DOHH2 (cell line): ENCODE results near the gene EME2.

Experiments
- H3F3A ChIP-seq: fragments of 200-600 bp; sonication (generic), shearing (Covaris generic); 2 replicates; pipeline ENCODE4 v1.6.0; 2016; ENCODE audit warnings: antibody characterized with exemption, mild to moderate bottlenecking; ENCODE audit not compliant: control insufficient read depth, insufficient read depth
- H3K27ac ChIP-seq: fragments of 200-600 bp; sonication (generic); 2 replicates; pipeline ENCODE4 v1.5.1; 2014; ENCODE audit warnings: low read depth, mild to moderate bottlenecking, low read length, moderate library complexity
- H3K27me3 ChIP-seq: fragments of 200-600 bp; sonication (generic); 2 replicates; pipeline ENCODE4 v1.6.1; 2014; ENCODE audit warnings: mild to moderate bottlenecking, low read length, mixed read lengths; ENCODE audit not compliant: control insufficient read depth
- H3K36me3 ChIP-seq: fragments of 200-600 bp; sonication (generic); 2 replicates; pipeline ENCODE4 v1.6.1; 2014; ENCODE audit warnings: mild to moderate bottlenecking, low read length, moderate library complexity, mixed read lengths; ENCODE audit not compliant: control insufficient read depth
- H3K4me1 ChIP-seq: fragments of 200-600 bp; sonication (generic); 2 replicates; pipeline ENCODE4 v1.6.1; 2014; ENCODE audit warnings: mild to moderate bottlenecking, low read length, mixed read lengths; ENCODE audit not compliant: control insufficient read depth
- H3K4me2 ChIP-seq: fragments of 200-600 bp; sonication (generic); 2 replicates; pipeline ENCODE4 v1.6.0; 2014; ENCODE audit warnings: mild to moderate bottlenecking, low read length, moderate library complexity
- H3K4me3 ChIP-seq: fragments of 200-600 bp; sonication (generic); 2 replicates; pipeline ENCODE4 v1.5.1; 2014; ENCODE audit warnings: mild to moderate bottlenecking, low read length, mixed read lengths
- H3K79me2 ChIP-seq: fragments of 200-600 bp; sonication (generic); 2 replicates; pipeline ENCODE4 v1.6.1; 2014; ENCODE audit warnings: mild to moderate bottlenecking, low read length, mixed read lengths; ENCODE audit not compliant: control insufficient read depth
- H3K9me2 ChIP-seq: fragments of 200-600 bp; sonication (generic); replicated peaks from 2 replicates; pipeline ENCODE4 v1.6.1; 2014; ENCODE audit warnings: mild to moderate bottlenecking, low read length, mixed read lengths; ENCODE audit not compliant: control insufficient read depth
- H3K9me3 ChIP-seq: fragments of 200-600 bp; sonication (generic); 2 replicates; pipeline ENCODE4 v1.6.1; 2014; ENCODE audit warnings: antibody characterized with exemption, low read length, mixed read lengths; ENCODE audit not compliant: control insufficient read depth, insufficient read depth
- H4K20me1 ChIP-seq: fragments of 200-600 bp; sonication (generic); 2 replicates; pipeline ENCODE4 v1.6.0; 2014; ENCODE audit warnings: low read depth, mild to moderate bottlenecking, antibody characterized with exemption, low read length, moderate library complexity; ENCODE audit not compliant: control insufficient read depth, insufficient read depth
- EZH2phosphoT487 ChIP-seq: fragments of 200-600 bp; sonication (generic); IDR thresholded peaks from 2 replicates; pipeline ENCODE4 v1.6.1; 2017; ENCODE audit warnings: borderline replicate concordance, mild to moderate bottlenecking, antibody characterized with exemption, low read length, moderate library complexity, mixed read lengths
- TF ChIP-seq, protein P1 (sequence below): fragments of 200-600 bp; sonication (generic); IDR thresholded peaks from one replicate; pipeline ENCODE4 v1.5.1; 2014; ENCODE audit warnings: antibody characterized with exemption, mild to moderate bottlenecking, low read depth, low read length; ENCODE audit not compliant: poor library complexity, severe bottlenecking

The EME2 gene

GRCh38 chr16:1776672-1776955 lies 4.0 kb downstream of the EME2 start:
- H3K27ac ChIP-seq, result no peak overlapping the region
- peaks cover 47% of the 10 kb centered on the region for H3K79me2 ChIP-seq
- H3K4me3 ChIP-seq, result no peak overlapping the region
- H3K9me2 ChIP-seq, result no peaks in the 10 kb centered on the region
- no peak overlapping the region for H3K4me2 ChIP-seq
- no peaks in the 10 kb centered on the region for H3K9me3 ChIP-seq
- H4K20me1 ChIP-seq, result no peaks in the 10 kb centered on the region
- H3F3A ChIP-seq, result peaks cover 8% of the 10 kb centered on the region; the same call in 1 of the 2 replicates
- no peaks in the 10 kb centered on the region for H3K27me3 ChIP-seq
- TF ChIP-seq EZH2phosphoT487, result no peak
- TF ChIP-seq, protein P1, sequence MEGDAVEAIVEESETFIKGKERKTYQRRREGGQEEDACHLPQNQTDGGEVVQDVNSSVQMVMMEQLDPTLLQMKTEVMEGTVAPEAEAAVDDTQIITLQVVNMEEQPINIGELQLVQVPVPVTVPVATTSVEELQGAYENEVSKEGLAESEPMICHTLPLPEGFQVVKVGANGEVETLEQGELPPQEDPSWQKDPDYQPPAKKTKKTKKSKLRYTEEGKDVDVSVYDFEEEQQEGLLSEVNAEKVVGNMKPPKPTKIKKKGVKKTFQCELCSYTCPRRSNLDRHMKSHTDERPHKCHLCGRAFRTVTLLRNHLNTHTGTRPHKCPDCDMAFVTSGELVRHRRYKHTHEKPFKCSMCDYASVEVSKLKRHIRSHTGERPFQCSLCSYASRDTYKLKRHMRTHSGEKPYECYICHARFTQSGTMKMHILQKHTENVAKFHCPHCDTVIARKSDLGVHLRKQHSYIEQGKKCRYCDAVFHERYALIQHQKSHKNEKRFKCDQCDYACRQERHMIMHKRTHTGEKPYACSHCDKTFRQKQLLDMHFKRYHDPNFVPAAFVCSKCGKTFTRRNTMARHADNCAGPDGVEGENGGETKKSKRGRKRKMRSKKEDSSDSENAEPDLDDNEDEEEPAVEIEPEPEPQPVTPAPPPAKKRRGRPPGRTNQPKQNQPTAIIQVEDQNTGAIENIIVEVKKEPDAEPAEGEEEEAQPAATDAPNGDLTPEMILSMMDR, result no peak
- H3K36me3 ChIP-seq, result peaks cover 54% of the 10 kb centered on the region
- H3K4me1 ChIP-seq, result peaks cover 20% of the 10 kb centered on the region

DNA sequence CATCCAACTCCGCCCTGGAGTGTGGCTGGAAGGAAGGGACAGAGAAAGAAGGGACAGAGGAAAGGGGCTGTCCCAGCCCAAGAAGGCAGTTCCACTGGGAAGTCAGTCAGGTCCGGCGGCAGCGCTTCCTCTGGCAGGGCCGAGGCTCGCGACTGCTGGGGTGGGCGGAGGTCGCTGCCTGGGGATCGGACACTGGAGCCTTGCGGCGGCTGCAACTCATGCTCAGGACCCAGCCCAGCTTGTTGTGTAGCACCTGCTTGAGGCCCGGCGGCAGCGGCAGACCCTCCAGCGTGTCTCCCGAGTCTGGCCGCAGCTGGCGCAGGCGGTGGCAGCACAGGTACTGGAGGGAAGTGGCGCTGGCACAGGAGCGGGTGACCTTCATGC lies 4.4 kb downstream of the EME2 start:
- peaks cover 50% of the 10 kb centered on the region for H3K36me3 ChIP-seq
- no peak overlapping the region for H3K4me3 ChIP-seq
- H3K9me3 ChIP-seq, result no peaks in the 10 kb centered on the region
- no peaks in the 10 kb centered on the region for H3K9me2 ChIP-seq
- TF ChIP-seq, protein P1, result no peak
- no peak for TF ChIP-seq EZH2phosphoT487
- H3K4me1 ChIP-seq, result peaks cover 21% of the 10 kb centered on the region
- H3K27ac ChIP-seq, result no peak overlapping the region
- H3K4me2 ChIP-seq, result no peak overlapping the region
- H3K27me3 ChIP-seq, result no peaks in the 10 kb centered on the region
- peaks cover 6% of the 10 kb centered on the region; the same call in 1 of the 2 replicates for H3F3A ChIP-seq
- H3K79me2 ChIP-seq, result peaks cover 46% of the 10 kb centered on the region
- no peaks in the 10 kb centered on the region for H4K20me1 ChIP-seq

DNA sequence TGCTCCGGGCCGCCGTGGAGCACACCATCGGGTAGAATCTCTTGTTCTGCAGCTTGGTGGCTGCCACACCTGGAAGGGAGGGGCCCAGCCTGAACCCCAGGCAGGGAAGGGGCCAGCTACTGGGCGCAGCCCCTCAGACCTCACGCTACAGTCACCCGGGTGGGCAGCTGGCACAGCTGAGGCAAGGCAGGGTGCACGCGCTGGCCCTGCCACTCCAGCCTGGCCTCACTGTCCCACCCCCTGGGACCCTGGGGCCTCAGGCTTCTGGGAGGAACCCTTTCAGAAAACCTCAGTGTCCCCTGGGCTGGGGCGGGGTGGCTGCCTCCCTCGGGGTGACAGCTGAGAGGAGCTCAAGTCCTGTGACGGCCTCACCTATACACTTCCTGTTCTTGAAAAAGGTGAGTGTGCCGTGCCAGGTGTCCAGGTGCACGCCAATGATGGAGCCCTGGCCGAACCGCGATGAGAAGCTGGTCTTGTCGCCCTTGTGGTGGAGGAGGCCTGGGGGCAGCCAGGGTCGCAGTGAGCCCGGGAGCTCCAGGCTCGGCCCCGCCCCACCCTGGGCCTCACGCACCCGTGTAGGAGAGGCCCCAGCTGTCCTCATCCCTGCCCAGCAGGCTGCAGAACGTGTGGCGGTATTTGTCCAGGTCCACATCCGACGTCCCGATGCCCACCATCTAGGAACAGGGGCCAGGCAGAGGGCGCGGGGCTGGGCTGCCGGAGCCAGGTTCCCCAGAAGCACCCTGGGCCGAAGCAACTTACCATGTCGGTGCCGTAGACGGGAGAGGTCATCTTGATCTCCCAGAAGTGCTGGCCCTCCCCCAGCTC lies 5.0 kb downstream of the EME2 start:
- no peak overlapping the region for H3K4me3 ChIP-seq
- peaks cover 42% of the 10 kb centered on the region for H3K79me2 ChIP-seq
- no peaks in the 10 kb centered on the region for H4K20me1 ChIP-seq
- peaks cover 21% of the 10 kb centered on the region for H3K4me1 ChIP-seq
- H3K36me3 ChIP-seq, result peaks cover 44% of the 10 kb centered on the region
- H3K27me3 ChIP-seq, result no peaks in the 10 kb centered on the region
- no peak overlapping the region for H3K4me2 ChIP-seq
- H3K27ac ChIP-seq, result no peak overlapping the region
- TF ChIP-seq EZH2phosphoT487, result no peak
- TF ChIP-seq, protein P1, result no peak
- no peaks in the 10 kb centered on the region; the same call in 1 of the 2 replicates for H3F3A ChIP-seq
- H3K9me3 ChIP-seq, result no peaks in the 10 kb centered on the region
- no peaks in the 10 kb centered on the region for H3K9me2 ChIP-seq
